ENCODE data around the gene MPHOSPH6.

DNA sequence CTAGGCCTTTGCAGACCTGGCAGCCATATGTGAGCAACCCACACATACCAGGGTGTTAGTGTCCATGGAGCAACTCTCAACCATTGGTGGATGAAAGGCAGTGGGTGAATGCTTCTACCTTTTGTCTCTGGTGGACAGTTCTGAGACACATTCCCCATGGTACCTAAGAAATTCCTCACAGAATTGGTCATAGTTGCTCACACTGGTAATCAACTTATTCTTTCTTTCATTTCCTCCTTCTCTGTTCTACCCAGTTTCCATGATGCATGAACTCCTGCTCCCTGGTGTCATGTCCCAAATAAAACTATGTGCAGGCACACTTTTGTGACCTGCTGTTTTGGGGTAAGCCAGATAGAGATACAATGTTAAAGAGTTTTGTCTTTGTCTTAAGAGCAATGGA, 33.2 kb upstream of the MPHOSPH6 start:
- TF ChIP-seq, protein P1, sequence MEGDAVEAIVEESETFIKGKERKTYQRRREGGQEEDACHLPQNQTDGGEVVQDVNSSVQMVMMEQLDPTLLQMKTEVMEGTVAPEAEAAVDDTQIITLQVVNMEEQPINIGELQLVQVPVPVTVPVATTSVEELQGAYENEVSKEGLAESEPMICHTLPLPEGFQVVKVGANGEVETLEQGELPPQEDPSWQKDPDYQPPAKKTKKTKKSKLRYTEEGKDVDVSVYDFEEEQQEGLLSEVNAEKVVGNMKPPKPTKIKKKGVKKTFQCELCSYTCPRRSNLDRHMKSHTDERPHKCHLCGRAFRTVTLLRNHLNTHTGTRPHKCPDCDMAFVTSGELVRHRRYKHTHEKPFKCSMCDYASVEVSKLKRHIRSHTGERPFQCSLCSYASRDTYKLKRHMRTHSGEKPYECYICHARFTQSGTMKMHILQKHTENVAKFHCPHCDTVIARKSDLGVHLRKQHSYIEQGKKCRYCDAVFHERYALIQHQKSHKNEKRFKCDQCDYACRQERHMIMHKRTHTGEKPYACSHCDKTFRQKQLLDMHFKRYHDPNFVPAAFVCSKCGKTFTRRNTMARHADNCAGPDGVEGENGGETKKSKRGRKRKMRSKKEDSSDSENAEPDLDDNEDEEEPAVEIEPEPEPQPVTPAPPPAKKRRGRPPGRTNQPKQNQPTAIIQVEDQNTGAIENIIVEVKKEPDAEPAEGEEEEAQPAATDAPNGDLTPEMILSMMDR (IDR thresholded peaks at IDR 0.05; ENCODE audit: insufficient read depth, low read depth, low read length) = no peak
- no peak for TF ChIP-seq EZH2 (IDR thresholded peaks at IDR 0.05; ENCODE audit: insufficient read depth, low read length)

Data from astrocyte (in vitro differentiated cells and primary cell).